Right lobe of liver (tissue), 4 donors: ENCODE measurements around the gene TSTD1.
"Not testable (repeated sequence)": the region's sequence is repeated elsewhere in the genome, so short reads cannot be mapped to it uniquely, and the experiment has no call there.

Experiments used
- POLR2A ChIP-seq: fragments of 450-650 bp; IDR thresholded peaks from one replicate; pipeline ENCODE4 v1.6.1; 2017; ENCODE audit warnings: antibody characterized with exemption, mild to moderate bottlenecking
- TF ChIP-seq, protein P1 (sequence below), 4 donors: fragments of 200-600 bp in 3 of 4; fragments of 450-650 bp in 1 of 4; IDR thresholded peaks; one replicate each; pipeline versions ENCODE4 v1.5.1 to v1.8.0; 2016 to 2022; ENCODE audit warnings: antibody characterized with exemption in 4 of 4, mild to moderate bottlenecking in 2 of 4
- donor health status: DM: no; HTN: no; CAD: no.
- donor health status: DM: no; HTN: no; CAD: no.
- donor health status: DM: no; HTN: yes; CAD: no.

DNA sequence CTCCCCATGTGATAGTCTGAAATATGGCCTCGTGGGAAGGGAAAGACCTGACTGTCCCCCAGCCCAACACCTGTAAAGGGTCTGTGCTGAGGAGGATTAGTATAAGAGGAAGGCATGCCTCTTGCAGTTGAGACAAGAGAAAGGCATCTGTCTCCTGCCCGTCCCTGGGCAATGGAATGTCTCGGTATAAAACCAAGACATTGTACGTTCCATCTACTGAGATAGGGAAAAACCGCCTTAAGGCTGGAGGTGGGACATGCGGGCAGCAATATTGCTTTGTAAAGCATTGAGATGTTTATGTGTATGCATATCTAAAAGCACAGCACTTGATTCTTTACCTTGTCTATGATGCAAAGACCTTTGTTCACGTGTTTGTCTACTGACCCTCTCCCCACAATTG, 21.6 kb downstream of the TSTD1 start:
- TF ChIP-seq POLR2A = not testable (repeated sequence)
- TF ChIP-seq, protein P1, sequence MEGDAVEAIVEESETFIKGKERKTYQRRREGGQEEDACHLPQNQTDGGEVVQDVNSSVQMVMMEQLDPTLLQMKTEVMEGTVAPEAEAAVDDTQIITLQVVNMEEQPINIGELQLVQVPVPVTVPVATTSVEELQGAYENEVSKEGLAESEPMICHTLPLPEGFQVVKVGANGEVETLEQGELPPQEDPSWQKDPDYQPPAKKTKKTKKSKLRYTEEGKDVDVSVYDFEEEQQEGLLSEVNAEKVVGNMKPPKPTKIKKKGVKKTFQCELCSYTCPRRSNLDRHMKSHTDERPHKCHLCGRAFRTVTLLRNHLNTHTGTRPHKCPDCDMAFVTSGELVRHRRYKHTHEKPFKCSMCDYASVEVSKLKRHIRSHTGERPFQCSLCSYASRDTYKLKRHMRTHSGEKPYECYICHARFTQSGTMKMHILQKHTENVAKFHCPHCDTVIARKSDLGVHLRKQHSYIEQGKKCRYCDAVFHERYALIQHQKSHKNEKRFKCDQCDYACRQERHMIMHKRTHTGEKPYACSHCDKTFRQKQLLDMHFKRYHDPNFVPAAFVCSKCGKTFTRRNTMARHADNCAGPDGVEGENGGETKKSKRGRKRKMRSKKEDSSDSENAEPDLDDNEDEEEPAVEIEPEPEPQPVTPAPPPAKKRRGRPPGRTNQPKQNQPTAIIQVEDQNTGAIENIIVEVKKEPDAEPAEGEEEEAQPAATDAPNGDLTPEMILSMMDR (IDR thresholded peaks at IDR 0.05) = not testable (repeated sequence)
